Sigmoid colon (tissue), 4 donors: ENCODE measurements around the gene LAPTM4A.

Experiments used
- EP300 ChIP-seq, 4 donors: sonication (generic); formaldehyde crosslinking; IDR thresholded peaks; one replicate each; pipeline ENCODE4 v1.6.1; 2017; ENCODE audit warnings: antibody characterized with exemption in 4 of 4
- POLR2A ChIP-seq, 2 donors: fragments of 450-650 bp; IDR thresholded peaks; one replicate each; pipeline ENCODE4 v1.6.1; 2016; ENCODE audit warnings: antibody characterized with exemption in 2 of 2, mild to moderate bottlenecking in 2 of 2, moderate library complexity in 2 of 2
- TF ChIP-seq, protein P1 (sequence below), 4 experiments: fragments of 450-650 bp in 3 of 4; fragments of 200-600 bp in 1 of 4; IDR thresholded peaks; one replicate each; pipeline ENCODE4 v1.5.1; 2016 to 2019; ENCODE audit warnings: antibody characterized with exemption in 4 of 4, mild to moderate bottlenecking in 3 of 4, moderate library complexity in 2 of 4

DNA sequence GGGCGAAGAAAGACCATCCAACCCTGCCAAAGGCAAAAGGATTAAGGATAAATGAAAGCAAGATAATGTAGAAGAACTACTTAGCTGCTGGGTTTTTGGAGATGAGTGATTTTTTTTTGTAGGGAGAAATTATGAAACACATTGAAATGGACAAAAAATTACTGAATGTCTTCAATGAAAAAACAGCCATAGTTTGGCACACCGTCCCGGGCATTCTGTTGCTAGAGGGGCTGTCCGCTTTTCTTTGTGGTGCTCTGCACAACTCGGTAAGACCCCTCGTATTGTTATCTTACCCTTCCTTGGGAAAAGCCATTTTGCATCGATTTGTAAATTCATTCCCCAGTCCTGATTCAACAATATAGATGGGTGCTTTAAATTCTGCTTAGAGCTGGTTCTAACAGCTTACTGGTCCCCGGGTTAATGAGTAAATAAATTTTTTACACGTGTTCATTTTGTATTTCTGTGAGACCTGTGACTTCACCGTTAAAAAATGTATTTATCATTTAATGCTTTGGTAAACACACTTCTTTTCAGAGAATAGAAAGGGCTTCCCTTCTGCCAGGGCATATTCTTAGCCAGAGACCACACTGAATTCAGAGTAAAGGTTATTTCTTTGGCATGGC, 912 bp upstream of the LAPTM4A start:
- TF ChIP-seq, protein P1, sequence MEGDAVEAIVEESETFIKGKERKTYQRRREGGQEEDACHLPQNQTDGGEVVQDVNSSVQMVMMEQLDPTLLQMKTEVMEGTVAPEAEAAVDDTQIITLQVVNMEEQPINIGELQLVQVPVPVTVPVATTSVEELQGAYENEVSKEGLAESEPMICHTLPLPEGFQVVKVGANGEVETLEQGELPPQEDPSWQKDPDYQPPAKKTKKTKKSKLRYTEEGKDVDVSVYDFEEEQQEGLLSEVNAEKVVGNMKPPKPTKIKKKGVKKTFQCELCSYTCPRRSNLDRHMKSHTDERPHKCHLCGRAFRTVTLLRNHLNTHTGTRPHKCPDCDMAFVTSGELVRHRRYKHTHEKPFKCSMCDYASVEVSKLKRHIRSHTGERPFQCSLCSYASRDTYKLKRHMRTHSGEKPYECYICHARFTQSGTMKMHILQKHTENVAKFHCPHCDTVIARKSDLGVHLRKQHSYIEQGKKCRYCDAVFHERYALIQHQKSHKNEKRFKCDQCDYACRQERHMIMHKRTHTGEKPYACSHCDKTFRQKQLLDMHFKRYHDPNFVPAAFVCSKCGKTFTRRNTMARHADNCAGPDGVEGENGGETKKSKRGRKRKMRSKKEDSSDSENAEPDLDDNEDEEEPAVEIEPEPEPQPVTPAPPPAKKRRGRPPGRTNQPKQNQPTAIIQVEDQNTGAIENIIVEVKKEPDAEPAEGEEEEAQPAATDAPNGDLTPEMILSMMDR (IDR thresholded peaks at IDR 0.05), result no peak
- TF ChIP-seq POLR2A (IDR thresholded peaks at IDR 0.05) (no peak), EP300 (IDR thresholded peaks at IDR 0.05) (no peak)
